K562 (cell line): ENCODE results near the gene HEMGN. TPM values are rescaled to one million over a fixed set of nuclear protein-coding genes. Genes with fewer than 3 reads are reported as not detected.

Experiments
- CBFA2T3 ChIP-seq: fragments of 450-650 bp; IDR thresholded peaks from 2 replicates; pipeline ENCODE4 v1.6.1; 2017
- CHD7 ChIP-seq: fragments of 200-600 bp; sonication (generic); IDR thresholded peaks from one replicate; pipeline ENCODE4 v1.6.1; 2012; ENCODE audit warnings: mild to moderate bottlenecking, low read depth, low read length, inconsistent platforms
- E2F5 ChIP-seq: sonication (generic); formaldehyde crosslinking; IDR thresholded peaks from 2 replicates; pipeline ENCODE4 v1.8.0; 2022; ENCODE audit warnings: mild to moderate bottlenecking, missing genetic modification reagents
- MAX ChIP-seq: sonication (generic); formaldehyde crosslinking; IDR thresholded peaks from 2 replicates; pipeline ENCODE4 v1.9.0; 2022; ENCODE audit warnings: mild to moderate bottlenecking, missing genetic modification reagents
- SIN3B ChIP-seq: fragments of 450-650 bp; IDR thresholded peaks from 2 replicates; pipeline ENCODE4 v1.6.1; 2017; ENCODE audit warnings: low read depth, mild to moderate bottlenecking, moderate library complexity
- ZNF431 ChIP-seq: sonication (generic); formaldehyde crosslinking; IDR thresholded peaks from 2 replicates; pipeline ENCODE4 v1.8.0; 2022; ENCODE audit warnings: mild to moderate bottlenecking, missing genetic modification reagents
- ZNF592 ChIP-seq: fragments of 450-650 bp; IDR thresholded peaks from 2 replicates; pipeline ENCODE4 v1.6.1; 2017; ENCODE audit warnings: antibody characterized with exemption, mild to moderate bottlenecking
- polyA plus RNA-seq, 8 experiments: library from polyadenylated mRNA; depleted of rRNA in 4 of 8; stranded (reverse) in 5 of 8; unstranded in 3 of 8; fragments of >200 nt; fragmentation: Nextera tagmentation in 2 of 8; fragmentation: Illumina TruSeq in 1 of 8; extraction: Ambion mirVana in 2 of 8; extraction: Trizol in 1 of 8; gene quantifications; 2 replicates each; pipeline versions ENCODE4 v1.2.1 to v1.2.3, GENCODE V29; 2011 to 2014; ENCODE audit warnings: inconsistent platforms in 1 of 8, missing spikeins in 1 of 8
- total RNA-seq, 7 experiments: library from RNA; depleted of rRNA in 6 of 7; stranded (reverse); fragments of >200 nt in 6 of 7; fragmentation: Illumina TruSeq in 2 of 7; extraction: Trizol in 2 of 7; gene quantifications; 2 replicates each; pipeline versions ENCODE4 v1.2.1 to v1.2.3, GENCODE V29; 2011 to 2021; ENCODE audit warnings: low replicate concordance in 1 of 7

HEMGN gene
- total and polyA plus RNA-seq, 9 of the 15 experiments (the other 6 are each of a cell fraction or from before 2014, with no cell fraction given) = 56.3 to 258 (median 137) TPM

- TF ChIP-seq E2F5 (no peak; the same call in 1 of the 2 replicates), CBFA2T3 (peak; percentile 15; the same call in 1 of the 2 replicates), ZNF431 (CRISPR knock-in tag) (peak; percentile 92), CHD7 (no peak), MAX (CRISPR knock-in tag) (peak; percentile 99), SIN3B (no peak; the same call in 1 of the 2 replicates), ZNF592 (peak; percentile 94)
These were observed 45.0 kb upstream of the HEMGN start, which contains the start of gene ANP32B (continued) for GRCh38 chr9:97982683-97983588.
